HCEC 1CT (cell line): ENCODE measurements around the gene CSMD2.
A peak's percentile ranks its signal among the peaks of the same experiment; 100 is the strongest.
"Not testable (repeated sequence)": the region's sequence is repeated elsewhere in the genome, so short reads cannot be mapped to it uniquely, and the experiment has no call there.

Source experiments
- DNase-seq: peaks from one replicate; pipeline ENCODE4 v3.0.0-alpha.2; 2017

The CSMD2 gene

DNA sequence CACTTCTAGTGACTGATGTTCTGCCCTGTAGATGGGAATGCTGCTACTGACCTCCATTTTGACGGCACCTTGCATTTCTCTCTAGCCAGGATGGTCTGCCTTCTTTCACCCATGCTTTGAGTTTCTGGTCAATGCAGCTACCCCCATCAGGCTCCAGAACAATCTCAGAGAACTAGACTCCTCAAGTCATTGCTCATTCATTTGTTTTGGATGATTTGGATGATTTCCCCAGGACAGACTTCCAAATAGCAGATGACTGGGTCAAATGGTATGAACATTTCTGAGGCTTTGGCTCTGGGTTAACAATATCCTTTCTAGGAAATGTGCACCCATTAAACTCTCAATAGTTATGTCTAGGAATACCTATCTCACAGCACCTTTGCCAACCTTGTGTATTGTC lies 63.9 kb downstream of the CSMD2 start:
- DNase-seq: no peak

DNA sequence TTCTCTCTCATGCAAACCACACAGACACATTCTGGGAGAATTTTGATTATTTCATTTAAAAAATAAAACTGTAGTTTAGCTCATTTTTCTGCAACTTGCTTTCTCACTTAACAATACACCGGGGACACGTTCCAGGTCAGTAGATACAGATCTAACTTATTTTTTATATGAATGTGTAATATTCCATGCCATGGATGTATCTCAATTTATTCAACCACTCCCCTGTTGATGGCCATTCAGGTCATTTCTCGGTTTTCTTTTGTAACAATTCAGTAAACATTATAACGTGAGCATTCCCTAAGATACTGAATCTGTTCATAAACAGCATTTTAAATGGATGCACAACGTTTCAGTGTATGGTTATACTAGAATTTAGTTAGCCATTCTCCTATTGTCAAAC lies 64.7 kb downstream of the CSMD2 start:
- no peak for DNase-seq

DNA sequence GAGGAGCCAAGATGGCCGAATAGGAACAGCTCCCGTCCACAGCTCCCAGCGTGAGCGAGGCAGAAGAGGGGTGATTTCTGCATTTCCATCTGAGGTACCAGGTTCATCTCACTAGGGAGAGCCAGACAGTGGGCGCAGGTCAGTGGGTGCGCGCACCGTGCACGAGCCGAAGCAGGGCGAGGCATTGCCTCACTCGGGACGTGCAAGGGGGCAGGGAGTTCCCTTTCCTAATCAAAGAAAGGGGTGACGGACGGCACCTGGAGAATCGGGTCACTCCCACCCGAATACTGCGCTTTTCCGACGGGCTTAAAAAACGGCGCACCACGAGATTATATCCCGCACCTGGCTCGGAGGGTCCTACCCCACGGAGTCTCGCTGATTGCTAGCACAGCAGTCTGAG lies 72.6 kb downstream of the CSMD2 start:
- DNase-seq: not testable (repeated sequence)

DNA sequence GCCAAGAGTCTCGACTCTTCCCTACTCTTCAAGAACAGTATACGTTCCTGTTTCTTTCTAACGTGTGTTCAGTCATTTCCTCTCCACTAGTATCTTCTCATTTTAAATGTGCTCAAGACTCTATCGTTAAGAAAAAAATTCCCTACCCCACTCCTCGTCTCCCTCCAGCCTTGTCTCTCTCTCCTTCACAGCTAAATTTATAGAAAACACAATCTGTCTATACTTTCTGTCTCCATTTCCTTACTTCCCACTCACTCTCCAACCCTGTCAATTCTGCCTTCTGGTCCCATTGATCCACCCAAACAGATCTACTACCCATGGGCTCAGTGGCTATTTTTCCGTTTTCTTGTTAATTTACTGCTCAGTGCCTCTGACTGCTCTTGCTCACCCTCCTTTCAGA lies 75.3 kb downstream of the CSMD2 start:
- DNase-seq: no peak

DNA sequence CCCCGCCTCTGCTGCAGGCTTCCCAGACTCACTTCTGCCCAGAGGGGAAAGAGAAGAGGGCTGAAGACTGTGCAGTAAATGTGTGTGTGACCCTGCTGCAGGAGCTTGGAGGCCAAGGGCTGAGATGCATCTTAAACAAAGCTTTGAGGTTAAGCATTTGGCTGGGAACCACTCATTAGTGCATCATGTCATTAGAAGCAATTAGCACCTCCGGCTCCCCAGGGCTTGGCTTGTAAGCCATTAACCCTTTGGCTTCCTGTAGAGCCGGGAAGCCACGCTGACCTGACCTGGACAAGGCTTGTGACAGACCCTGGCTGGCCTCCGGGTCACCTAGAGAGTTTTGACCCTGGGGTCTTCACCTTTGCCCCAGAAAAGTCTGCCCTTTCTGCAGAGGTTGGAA lies 77.0 kb downstream of the CSMD2 start:
- DNase-seq: no peak

DNA sequence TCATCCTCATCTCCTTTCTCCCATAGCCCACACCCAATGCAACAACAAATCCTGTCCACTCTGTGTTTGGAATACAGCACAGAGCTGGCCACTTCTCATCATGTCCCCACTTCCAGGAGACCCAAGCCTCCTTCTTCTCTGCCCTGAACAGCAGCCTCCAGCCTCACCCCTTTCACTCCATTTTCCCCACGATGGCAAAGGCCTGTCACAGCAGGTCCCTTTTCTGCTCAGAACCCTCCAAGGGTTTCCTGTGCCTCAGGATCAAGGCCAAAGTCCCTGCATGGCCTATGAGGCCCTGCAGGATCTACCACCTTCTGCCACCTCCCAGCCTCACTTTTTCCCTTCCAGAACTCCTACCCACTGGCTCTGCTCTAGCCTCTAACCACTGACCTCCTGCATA lies 78.5 kb downstream of the CSMD2 start:
- DNase-seq: no peak

DNA sequence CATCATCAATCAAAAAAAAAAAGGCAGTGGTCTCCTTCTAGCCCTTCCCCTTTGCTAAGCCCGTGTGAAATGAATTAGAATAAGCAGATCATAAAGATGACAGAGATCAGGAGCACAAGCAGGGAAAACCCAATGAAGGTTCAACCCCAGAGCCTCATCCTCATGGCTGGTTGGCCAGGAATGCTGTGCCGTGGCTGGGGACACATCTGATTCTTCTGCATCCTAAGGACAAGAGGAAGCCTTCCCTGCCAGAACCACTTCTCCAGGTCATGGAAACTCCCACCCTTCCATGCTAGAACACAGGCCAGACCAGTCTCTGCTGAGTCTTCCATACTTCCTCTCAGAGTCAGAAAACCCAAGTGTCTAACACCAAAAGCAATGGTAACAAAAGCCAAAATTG lies 81.1 kb downstream of the CSMD2 start:
- no peak for DNase-seq

DNA sequence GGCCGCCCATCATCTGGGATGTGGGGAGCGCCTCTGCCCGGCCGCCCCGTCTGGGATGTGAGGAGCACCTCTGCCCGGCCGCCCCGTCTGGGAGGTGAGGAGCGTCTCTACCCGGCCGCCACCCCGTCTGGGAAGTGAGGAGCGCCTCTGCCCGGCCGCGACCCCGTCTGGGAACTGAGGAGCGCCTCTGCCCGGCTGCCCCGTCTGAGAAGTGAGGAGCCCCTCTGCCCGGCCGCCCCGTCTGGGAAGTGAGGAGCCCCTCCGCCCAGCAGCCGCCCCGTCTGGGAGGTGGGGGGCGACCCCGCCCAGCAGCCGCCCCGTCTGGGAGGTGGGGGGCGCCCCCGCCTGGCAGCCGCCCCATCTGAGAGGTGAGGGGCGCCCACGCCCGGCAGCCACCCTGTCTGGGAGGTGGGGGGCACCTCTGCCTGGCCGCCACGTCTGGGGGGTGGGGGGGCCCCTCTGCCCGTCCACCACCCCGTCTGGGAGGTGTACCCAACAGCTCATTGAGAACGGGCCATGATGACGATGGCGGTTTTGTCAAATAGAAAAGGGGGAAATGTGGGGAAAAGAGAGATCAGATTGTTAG lies 82.9 kb downstream of the CSMD2 start:
- not testable (repeated sequence) for DNase-seq

DNA sequence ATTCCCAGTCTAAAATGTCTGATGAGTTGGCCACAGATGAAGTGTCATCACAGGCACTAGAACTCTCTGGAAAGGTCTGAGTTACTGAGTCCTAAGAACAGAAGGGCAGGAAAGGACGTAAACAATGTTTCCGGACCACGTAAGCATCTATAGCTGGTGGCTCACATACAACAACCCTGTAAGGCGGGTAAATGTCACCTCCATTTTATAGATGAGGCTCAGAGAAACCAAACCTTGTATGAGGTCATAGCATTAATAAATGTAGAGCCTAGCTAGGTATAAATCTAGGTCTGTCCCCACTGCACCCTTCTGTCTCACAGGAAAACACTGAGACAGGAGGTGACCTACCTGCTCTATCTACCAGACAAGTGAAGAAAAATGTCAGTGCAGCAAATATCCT lies 86.6 kb downstream of the CSMD2 start:
- DNase-seq: no peak

DNA sequence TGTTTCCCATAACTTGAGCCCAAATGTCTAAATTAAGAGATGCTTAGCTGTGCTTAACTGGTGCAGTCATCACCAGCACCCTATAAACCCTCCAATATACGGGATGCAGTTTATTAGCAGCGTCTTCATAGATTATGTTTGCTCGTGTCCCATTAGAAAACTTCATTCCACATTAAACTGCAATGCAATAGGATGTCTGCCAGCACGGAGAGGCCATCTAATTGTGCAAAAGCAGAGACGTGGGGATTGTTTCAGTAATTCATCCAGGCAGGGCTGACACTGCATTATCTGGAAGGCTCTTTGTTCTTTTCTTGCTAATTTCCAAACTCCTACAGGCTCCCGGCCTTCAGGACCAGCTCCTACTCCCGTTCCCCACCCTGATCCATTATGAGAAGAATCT lies 89.5 kb downstream of the CSMD2 start:
- DNase-seq: no peak

DNA sequence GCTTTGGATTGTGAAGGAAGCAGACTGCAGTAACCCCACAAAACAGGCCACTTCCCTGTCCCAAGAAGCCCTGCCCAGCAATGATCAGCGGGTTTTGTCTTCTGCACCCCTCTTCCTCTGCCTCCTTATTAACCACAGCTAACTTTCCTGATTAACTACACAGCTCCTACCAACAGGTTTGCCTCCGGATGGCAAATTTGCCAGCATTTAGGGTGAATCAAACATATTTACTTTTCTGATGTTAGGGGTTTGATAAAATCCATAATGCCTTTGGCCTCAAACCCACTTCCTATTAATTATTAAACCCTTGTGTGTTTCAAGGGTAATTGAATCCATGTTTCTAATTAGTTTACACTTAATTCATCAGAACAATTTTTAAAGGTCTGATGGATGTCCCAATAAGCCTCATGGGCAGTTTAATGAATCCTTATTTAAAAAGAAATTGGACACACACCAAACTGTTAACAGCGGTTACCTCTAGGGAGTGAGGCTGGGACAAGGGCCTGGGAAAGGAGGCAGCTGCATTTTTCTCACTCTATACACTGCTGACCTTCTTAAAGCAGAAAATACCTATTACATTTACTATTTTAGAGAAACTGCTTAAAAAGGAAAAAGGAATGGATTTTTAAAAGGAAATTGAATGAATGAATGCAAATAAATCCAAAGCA lies 91.9 kb downstream of the CSMD2 start:
- DNase-seq: no peak

DNA sequence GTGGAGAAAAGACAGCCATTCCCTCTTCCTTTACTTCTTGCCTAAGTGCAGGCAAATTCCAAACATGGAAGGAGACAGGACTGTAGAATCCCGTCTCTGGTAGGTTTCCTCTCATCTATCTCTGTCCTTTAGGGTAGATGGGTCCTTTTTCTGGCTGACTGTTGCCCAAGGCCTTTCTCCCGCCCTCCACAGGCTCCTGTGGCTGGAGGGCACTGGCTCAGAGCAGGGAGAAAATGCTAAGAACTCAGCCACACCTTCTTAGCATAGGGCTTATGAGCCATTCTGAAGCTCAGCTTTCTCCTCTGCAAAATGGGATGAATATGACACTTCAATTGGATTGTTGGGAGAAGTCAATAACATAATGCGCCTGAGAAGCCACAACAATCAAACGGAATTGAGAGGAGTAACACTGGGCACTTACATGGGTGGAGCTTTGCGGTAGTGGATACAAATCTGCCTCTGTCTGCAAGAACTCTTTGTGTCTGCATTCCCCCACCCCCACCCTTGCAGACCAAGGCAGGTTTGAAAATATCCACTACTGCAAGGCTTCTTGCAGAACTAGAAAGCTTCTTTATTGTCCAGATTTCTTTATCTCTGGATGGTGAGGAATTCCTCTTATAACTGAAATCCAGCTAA lies 94.7 kb downstream of the CSMD2 start:
- DNase-seq: no peak

DNA sequence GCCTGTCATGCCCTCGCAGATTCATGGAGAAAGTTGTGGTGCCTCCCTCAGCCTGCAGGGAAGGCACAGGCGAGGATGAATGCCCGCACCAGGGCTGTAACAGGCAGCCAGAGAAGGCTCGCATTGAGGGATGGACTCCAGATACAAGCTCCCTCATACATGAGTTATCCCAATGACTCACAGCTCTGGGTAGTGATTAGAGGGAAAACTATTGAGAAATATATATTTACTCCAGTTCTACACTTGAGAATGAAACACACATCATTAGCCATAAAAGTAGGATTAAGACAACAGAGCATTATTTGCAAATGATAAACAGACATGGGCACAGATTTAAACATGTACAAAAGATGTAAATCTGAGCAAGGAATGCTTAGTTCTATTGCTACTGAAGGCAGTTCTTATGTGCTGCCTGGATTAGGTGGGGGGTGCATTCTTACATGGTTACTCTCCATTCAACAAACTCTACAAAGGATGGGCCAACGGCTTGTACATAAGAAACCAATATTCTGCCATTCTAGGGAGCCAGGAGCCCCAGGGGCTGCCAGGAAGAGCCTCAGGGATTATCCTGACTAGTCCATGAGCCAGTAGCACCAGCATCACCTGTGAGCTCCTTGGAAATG lies 97.9 kb downstream of the CSMD2 start:
- peak; percentile 17 for DNase-seq

DNA sequence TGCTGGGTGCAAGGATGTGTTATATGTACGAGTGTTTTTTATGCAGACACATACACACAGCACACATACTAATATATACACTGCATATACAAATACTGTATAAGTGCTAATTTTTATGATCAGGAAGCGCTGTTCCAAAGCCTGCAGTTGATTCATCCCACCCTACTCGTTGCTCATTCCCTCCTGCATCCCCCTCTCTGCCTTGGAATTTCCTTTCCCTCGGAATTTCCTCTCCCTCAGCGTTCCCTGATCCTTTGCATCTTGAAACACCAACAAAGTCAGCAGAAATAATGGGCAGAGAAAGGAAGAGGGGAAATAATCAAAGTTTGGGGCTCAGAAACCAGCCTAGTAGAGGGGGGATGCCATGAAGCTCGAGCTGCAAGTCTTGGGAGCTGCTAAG lies 98.9 kb downstream of the CSMD2 start:
- no peak for DNase-seq

DNA sequence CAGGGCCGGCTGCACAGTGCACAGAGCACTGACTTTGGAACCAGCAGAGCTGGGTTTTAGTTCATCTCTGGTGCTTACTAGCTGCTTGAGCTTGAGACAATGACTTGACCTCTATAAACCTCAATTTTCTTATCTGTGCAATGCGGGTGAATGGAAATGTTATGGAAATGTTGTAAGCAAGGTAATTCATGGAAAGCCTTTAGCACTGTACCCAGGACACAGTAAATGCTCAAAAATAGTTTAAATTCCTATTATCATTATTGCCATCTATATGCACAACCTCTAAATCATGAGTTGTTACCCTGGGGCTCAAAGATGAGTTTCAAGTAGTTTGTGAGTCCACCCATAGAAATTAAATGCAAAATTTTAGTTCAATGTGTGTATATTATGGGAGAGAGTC lies 99.5 kb downstream of the CSMD2 start:
- no peak for DNase-seq

DNA sequence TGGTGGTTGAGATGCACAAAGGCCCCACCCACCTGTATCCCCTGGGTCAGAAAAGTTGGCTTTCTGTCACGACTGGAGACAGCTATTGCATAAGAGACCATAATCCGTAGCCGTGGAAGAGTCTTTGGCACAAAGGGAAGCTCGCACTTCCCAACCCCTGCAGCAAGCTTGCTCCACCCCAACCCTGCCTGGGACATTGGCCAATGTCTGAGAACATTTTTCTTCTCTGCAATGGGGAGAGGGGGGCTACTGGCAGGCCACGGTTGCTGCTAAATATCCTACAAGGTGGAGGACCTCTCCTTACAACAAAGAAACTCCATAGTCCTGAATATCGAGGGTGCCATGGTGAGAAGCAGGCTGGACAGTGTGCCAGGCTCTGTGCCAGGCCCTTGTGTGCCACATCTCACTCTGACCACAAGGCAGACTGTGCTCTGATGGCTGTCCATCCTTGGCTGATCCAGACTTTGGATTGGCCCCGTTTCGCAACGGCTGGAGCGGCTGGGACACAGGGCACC lies 104.1 kb downstream of the CSMD2 start:
- no peak for DNase-seq

DNA sequence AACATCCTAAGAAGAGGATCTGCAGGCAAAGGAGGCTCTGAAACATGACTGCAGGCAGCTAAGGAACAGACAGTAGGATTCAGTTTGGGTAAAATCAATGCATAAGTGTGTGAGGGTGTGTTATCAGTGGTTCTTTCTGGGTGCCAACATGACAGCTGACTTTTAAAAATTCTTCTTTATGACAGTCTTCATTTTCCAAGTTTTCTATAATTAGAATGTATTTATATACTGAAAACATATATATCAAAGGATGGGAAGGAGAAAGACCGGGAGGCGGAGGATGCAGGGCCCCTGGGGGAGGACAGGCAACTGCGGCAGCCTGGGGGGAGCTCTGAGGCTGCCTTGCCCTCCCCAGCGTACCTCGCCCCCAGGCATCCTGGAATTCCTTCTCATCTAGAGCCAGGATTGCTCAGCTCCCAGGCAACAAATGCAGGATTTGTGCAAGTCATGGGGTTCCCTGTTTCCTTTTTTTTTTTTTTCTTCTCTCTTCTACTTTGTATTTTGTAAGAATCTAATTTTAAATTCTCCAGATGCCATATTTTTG lies 104.8 kb downstream of the CSMD2 start:
- no peak for DNase-seq

DNA sequence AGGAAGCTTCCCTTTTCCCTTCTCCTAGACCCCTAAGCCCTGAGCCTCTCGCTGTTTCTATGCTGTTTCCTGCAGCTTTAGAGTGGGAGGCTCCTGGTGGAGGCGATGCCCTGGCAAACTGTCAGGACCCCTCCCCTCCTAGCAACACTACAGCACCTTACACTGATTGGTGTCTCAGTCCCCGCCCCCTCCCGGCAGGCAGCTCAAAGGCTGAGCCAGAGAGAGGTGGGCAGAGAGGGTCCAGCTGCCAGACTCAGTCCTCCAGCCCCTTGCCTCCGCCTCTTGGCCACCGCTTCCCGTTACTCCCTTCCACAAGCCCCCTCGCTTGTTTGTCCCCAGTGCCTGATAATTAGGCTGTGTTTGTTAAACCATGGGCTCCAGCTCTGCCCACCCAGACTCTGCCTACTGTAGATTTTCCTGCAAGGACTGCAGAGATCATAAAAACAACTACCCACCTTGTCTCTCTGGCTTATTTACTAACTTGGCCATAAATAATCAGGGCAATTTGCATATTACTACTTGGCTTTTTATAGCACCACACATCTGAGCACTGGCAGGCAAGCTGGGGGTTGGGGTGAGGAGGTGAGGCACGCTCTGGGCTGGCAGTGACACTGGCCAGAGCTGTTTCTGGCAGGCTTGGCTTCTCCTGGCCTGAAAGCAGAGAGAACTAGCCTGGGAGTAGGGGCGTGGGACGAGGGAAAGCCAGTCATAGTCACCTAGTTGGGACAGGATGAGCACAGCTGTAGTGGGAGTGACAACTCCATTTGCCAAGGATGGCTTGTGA lies 107.5 kb downstream of the CSMD2 start:
- no peak for DNase-seq

DNA sequence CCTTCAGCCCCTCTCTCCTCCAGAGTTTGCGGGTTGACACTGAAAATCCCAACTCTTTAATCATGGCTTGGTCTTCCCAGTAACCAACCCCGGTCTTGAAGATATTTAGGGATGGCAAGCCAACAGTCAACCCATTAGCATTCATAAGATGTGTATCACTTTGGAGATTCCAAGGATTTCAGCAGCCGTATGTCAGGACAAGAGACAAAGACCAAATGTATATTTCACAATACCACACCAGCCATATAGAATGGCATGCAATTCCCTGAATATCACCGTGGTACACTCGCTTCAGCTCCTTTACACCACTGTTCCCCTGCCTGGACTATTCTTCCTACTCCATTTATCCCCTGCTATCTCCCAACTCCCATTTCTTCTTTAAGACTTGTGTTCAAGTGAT lies 109.2 kb downstream of the CSMD2 start:
- DNase-seq: no peak

DNA sequence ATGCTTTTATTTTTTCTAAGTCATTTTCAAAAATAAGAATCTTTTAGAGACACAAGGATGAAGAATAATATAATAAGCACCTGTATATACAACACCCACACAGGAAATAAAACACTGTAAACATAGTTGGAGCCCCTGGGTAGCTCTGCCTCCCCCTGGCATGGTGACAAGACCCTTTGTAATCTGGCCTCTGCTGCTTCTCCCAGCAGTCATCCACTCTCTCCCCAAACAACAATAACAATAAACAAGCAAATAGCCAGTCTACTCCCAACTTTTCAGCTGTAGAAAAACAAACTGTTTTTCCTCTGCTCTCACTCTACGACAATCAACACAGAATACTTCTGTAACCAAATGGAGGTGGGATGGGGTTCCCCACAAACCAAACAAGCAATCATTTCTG lies 110.1 kb downstream of the CSMD2 start:
- no peak for DNase-seq

DNA sequence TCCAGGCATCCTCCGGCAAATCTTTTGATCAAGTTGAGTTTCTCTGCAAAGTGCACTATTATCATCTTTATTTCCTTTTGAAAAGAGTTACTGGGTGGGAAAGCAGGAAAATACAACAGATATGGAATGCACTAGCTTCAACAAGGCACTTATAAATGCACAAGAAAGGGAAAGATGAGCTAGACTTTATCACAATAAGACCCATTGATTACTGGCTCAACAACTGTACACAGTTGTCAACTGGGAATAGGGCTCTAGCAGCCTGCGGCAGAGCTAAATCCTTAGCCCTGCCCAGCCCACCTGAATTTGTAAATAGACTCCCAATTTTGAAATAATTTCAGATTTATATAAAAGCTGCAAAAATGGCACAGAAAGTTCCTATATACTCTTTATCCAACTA lies 111.4 kb downstream of the CSMD2 start:
- DNase-seq: no peak

DNA sequence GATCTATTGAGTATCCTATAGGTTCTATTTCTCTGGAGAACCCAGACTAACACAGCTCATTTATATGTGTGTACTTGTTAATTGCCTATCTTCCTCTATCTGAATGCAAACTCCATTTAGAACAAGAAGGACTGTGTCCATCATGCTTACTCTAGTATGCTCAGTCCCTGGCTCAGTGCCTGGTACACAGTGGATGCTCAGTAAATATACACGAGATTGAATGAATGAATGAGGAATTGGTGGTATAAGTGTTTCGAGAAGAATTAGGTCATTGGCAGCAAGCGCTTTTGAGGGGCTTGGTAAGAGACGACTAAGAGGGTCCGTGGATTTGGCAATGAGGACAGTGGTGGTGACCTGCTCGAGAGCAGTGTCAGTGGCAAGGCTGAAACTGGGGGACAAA lies 112.5 kb downstream of the CSMD2 start:
- DNase-seq: no peak
